ENCODE data around the gene NEDD4L. TPM values are rescaled to one million over a fixed set of nuclear protein-coding genes. Genes with fewer than 3 reads are reported as not detected.

The NEDD4L gene
- total RNA-seq, 2 experiments from 2014 or later, result 3.4 to 4.3 TPM

DNA sequence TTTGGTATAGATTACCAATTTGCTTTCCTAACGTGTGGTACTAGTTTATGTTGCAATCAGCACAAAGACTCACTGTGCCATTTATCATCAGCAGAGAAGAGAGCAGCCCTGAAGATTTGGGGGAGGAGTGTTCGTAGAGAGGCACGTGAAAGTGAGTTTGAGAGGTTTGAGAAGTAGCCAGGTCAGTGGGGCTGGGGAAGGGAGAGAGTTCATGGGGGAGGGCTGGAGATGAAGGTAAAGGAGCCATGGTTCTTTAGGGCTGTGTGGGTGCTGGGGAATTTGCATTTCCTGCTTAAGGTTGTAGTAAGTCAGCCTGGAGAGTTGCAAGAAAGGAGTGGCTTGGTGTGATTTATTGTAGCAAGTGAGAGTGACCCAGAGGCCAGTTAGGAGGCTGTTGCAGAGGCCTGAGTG, 172.1 kb downstream of the NEDD4L start:
- Mint-ChIP-seq H3K36me3 (ENCODE audit: low read depth) (no peaks in the 10 kb centered on the region), H3K4me3 (no peak overlapping the region), H3K9me3 (ENCODE audit: insufficient read depth) (no peaks in the 10 kb centered on the region), H3K27me3 (ENCODE audit: low read depth) (peaks cover 18% of the 10 kb centered on the region), H3K27ac (no peak overlapping the region), H3K4me1 (ENCODE audit: low read depth) (peaks cover 13% of the 10 kb centered on the region)
- CTCF ChIA-PET, result no interaction called here
- no peak for DNase-seq
- no peak for ATAC-seq
- POLR2A ChIA-PET, result no interaction called here

DNA sequence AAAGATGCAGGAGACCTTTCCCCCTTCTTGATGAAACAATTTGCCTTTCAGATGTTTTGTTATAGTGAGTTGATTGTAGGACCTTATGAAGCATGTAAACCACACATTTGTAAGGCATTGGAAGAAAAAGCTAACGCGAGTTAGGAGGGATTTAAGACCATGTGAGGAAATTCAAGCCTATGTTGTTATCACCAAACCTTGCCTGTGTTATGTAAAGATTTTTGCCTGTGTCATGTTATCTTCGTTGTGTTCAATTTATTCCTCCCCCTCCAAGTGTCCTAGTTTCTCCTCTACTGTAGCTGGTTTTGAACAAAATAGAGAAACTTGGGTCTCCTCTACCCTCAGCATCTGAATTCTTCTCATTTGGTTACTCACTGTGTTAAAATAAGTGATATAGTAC, 173.0 kb downstream of the NEDD4L start:
- Mint-ChIP-seq H3K4me3 (no peak overlapping the region), H3K36me3 (ENCODE audit: low read depth) (no peaks in the 10 kb centered on the region), H3K27me3 (ENCODE audit: low read depth) (peaks cover 21% of the 10 kb centered on the region), H3K4me1 (ENCODE audit: low read depth) (peaks cover 13% of the 10 kb centered on the region), H3K9me3 (ENCODE audit: insufficient read depth) (no peaks in the 10 kb centered on the region), H3K27ac (no peak overlapping the region)
- ATAC-seq (no peak), DNase-seq (no peak)
- ChIA-PET CTCF (no interaction called here), POLR2A (no interaction called here)

DNA sequence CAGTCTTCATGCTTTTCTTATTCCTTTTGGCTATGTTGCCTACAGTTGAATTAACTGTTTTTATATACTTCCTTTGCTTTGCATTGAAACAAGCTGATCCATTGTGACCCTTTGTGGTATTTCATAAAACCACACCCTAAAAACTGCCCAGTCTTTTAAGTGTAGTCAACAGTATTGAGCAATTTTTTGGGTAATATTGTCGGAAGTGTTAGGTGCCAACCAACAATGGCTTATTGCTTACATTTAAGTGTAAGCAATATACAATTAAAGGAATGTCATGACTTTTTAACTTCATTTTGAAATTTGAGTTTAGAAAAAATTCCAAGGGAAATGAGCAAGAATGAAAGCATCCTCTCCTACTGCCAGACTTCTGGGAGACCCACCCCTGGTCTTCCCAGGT, 174.1 kb downstream of the NEDD4L start:
- peaks cover 13% of the 10 kb centered on the region for H3K4me1 Mint-ChIP-seq (ENCODE audit: low read depth)
- H3K36me3 Mint-ChIP-seq (ENCODE audit: low read depth), result no peaks in the 10 kb centered on the region
- ChIA-PET CTCF (no interaction called here), POLR2A (no interaction called here)
- H3K4me3 Mint-ChIP-seq, result no peak overlapping the region
- ATAC-seq, result no peak
- no peaks in the 10 kb centered on the region for H3K9me3 Mint-ChIP-seq (ENCODE audit: insufficient read depth)
- peaks cover 20% of the 10 kb centered on the region for H3K27me3 Mint-ChIP-seq (ENCODE audit: low read depth)
- H3K27ac Mint-ChIP-seq, result no peak overlapping the region
- DNase-seq, result no peak

DNA sequence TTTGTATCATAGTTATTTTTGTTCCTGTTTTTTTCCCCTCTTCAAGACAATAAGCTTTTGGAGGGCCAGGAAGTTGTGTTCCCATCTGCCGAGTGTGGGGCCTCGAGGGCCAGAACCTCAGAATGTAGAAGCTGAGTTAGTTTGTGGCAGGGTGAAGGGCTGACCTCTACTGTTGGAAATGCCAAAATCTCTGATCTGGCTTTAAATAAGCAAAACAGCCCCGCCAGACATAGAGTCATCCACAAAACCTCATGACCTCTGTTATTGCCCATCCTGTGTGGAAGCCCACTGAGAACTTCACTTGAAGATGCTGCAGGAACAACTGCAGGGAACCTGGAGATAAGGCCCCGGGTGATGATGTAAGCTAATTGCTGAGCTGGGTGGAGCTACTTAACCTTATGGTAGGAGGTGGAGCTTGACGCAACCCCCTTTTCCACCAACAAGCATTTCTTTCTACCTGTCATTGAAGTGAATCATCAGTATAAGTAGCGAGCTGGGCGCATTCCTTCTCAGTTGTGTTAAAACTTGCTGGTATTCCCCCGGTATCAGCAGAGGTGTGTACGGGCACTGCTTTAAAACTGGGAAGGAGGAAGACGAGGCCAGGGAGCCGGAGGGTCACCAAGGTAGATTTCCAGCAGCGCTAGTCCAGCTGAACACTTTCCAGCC, 177.2 kb downstream of the NEDD4L start:
- Mint-ChIP-seq H3K27me3 (ENCODE audit: low read depth) (peaks cover 15% of the 10 kb centered on the region), H3K4me3 (no peak overlapping the region), H3K4me1 (ENCODE audit: low read depth) (no peaks in the 10 kb centered on the region), H3K9me3 (ENCODE audit: insufficient read depth) (no peaks in the 10 kb centered on the region), H3K36me3 (ENCODE audit: low read depth) (no peaks in the 10 kb centered on the region), H3K27ac (no peak overlapping the region)
- ChIA-PET POLR2A (no interaction called here), CTCF (no interaction called here)
- ATAC-seq (no peak), DNase-seq (no peak)

DNA sequence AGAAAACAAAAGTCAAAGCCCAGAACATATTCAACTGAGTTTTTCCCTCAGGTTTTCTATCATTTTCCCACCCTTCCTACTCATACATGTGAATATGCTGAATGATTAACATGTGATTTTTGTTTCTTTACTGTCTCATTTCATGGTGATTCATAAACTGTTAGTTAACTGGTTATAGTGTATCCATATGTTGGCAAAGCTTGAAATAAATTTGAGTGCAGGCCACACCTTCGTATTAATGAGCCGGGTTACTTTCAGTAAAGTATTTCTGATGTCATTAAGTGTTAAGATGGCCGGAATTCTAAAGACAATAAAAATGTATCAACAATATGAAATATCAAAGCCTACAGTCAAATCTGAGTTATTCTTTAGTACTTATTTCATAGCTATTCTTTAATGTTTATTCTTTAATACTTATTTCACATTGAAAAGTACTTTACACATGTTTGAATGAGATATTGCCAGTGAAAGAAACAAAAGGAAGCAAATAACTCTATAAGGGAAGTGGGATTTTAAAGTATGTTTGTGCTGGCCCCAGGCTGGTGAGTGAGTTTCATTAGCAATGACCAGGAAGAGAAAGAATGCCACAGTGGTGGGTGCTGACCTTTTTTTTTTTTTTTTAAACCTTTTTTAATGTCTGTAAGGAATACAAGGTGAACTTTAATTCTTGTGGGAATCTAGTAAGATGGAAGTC, 178.6 kb downstream of the NEDD4L start:
- ATAC-seq, result no peak
- POLR2A ChIA-PET, result no interaction called here
- CTCF ChIA-PET, result no interaction called here

DNA sequence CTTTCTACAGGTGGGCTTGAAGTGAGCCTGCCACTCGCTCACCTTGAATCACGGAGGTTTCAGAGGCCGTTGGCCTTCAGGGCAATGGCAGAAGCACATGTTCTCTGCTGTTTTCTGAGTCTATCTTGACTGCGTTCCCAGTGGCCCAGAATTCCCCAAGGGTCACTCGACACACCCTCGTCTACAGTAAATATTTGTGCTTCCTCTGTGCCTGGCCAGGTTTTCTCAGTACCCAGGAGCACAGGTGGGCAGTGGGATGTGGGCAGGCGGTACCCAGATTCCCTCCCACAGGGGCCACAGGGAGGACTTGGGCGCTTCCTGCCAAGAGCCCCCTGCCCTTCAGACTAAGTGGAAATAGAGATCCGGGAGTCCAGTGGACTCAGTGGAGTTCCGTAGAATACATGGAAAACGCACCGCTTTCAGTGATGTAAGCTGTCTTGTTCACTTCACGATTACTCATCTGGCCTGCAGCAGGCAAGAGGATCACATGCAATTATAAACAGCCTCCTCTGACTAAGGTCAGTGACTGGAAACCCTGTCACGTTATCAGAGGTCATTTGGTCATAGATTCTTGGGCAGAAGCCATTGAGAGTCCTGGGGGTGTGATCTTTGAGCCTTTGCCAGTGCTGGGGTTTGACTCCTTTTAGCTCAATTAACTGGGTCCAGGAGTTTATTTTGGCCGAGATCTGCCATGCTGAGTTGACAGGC, 179.8 kb downstream of the NEDD4L start:
- ChIA-PET POLR2A (no interaction called here), CTCF (no interaction called here)
- no peak for ATAC-seq
- Mint-ChIP-seq H3K27ac (no peak overlapping the region), H3K4me1 (ENCODE audit: low read depth) (no peaks in the 10 kb centered on the region), H3K4me3 (no peak overlapping the region), H3K36me3 (ENCODE audit: low read depth) (no peaks in the 10 kb centered on the region), H3K27me3 (ENCODE audit: low read depth) (peaks cover 8% of the 10 kb centered on the region), H3K9me3 (ENCODE audit: insufficient read depth) (no peaks in the 10 kb centered on the region)
- DNase-seq, result no peak

More for the DNA sequence above, 178.6 kb downstream of the NEDD4L start:
- no peaks in the 10 kb centered on the region for H3K36me3 Mint-ChIP-seq (ENCODE audit: low read depth)
- H3K4me1 Mint-ChIP-seq (ENCODE audit: low read depth), result no peaks in the 10 kb centered on the region
- H3K4me3 Mint-ChIP-seq, result no peak overlapping the region
- H3K27ac Mint-ChIP-seq, result no peak overlapping the region
- no peak for DNase-seq
- H3K9me3 Mint-ChIP-seq (ENCODE audit: insufficient read depth), result no peaks in the 10 kb centered on the region
- H3K27me3 Mint-ChIP-seq (ENCODE audit: low read depth), result peaks cover 8% of the 10 kb centered on the region

DNA sequence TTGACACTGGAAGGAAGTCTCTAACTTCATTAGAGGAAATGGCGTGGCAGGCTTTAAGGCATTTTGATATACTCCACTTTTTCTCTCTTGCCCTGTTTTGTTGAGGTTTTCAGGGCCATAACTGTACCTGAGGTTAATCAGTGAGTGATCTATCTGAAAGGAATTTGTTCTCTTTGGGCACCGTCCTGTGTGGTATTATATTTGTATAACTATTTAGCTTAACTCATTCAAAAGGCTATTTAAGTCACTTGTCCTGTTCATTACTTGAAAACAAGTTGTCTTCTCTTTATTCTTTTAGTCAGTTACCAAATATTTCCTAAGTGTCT, 180.4 kb downstream of the NEDD4L start:
- no peaks in the 10 kb centered on the region for H3K4me1 Mint-ChIP-seq (ENCODE audit: low read depth)
- CTCF ChIA-PET, result no interaction called here
- DNase-seq (no peak), ATAC-seq (no peak)
- no peaks in the 10 kb centered on the region for H3K36me3 Mint-ChIP-seq (ENCODE audit: low read depth)
- POLR2A ChIA-PET, result no interaction called here
- H3K27me3 Mint-ChIP-seq (ENCODE audit: low read depth), result peaks cover 8% of the 10 kb centered on the region
- H3K4me3 Mint-ChIP-seq, result no peak overlapping the region
- H3K9me3 Mint-ChIP-seq (ENCODE audit: insufficient read depth), result no peaks in the 10 kb centered on the region
- H3K27ac Mint-ChIP-seq, result no peak overlapping the region

DNA sequence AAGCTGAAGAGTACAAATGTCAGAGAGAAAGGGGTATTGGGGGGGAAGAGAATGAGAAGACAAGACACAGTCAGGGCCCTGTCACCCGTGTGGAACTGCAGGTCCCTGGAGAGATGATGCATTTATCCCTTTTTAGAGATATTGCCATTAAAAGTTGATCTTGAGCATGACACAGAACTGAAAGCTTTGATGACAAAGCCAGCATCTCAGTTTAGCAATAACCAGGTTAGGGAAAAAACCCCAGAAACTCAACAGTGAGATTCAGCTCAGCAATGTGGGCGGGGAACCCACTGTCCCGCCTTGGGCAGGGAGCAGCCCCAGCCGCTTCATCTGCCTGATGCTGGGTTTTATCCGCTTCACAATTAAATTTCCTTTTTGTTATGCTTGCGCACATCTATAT, 181.1 kb downstream of the NEDD4L start:
- no peak overlapping the region for H3K4me3 Mint-ChIP-seq
- DNase-seq (no peak), ATAC-seq (no peak)
- H3K9me3 Mint-ChIP-seq (ENCODE audit: insufficient read depth), result no peaks in the 10 kb centered on the region
- ChIA-PET POLR2A (no interaction called here), CTCF (interaction anchor here (0.6 kb wide), 1 partner anchor 23 kb away, joined by 3 read pairs; no protein-coding TSS in a partner anchor)
- H3K27me3 Mint-ChIP-seq (ENCODE audit: low read depth), result peaks cover 5% of the 10 kb centered on the region
- H3K4me1 Mint-ChIP-seq (ENCODE audit: low read depth), result no peaks in the 10 kb centered on the region
- no peaks in the 10 kb centered on the region for H3K36me3 Mint-ChIP-seq (ENCODE audit: low read depth)
- H3K27ac Mint-ChIP-seq, result no peak overlapping the region

DNA sequence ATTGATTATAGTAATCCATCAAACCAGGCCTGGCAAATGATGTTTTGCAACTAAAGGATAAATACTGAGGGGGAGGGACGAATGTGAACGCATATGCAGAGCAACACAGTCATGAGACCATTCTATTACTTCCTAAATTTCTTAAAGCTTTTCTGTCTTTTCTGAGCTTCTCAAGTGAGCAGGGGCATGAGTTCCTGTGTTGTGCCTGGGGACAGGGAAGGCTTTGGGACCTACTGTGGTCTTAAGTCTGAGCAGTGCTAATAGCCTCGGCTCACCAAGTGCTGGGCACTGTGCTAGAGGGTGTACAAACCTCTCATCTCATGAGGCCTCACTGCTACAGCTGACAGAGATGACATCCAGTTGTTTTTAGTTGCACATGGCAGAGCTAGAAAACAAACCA, 182.4 kb downstream of the NEDD4L start:
- no peak overlapping the region for H3K4me3 Mint-ChIP-seq
- H3K36me3 Mint-ChIP-seq (ENCODE audit: low read depth), result no peaks in the 10 kb centered on the region
- no peaks in the 10 kb centered on the region for H3K4me1 Mint-ChIP-seq (ENCODE audit: low read depth)
- no peak for DNase-seq
- no peaks in the 10 kb centered on the region for H3K9me3 Mint-ChIP-seq (ENCODE audit: insufficient read depth)
- CTCF ChIA-PET, result no interaction called here
- POLR2A ChIA-PET, result no interaction called here
- no peak for ATAC-seq
- no peak overlapping the region for H3K27ac Mint-ChIP-seq
- peaks cover 5% of the 10 kb centered on the region for H3K27me3 Mint-ChIP-seq (ENCODE audit: low read depth)

DNA sequence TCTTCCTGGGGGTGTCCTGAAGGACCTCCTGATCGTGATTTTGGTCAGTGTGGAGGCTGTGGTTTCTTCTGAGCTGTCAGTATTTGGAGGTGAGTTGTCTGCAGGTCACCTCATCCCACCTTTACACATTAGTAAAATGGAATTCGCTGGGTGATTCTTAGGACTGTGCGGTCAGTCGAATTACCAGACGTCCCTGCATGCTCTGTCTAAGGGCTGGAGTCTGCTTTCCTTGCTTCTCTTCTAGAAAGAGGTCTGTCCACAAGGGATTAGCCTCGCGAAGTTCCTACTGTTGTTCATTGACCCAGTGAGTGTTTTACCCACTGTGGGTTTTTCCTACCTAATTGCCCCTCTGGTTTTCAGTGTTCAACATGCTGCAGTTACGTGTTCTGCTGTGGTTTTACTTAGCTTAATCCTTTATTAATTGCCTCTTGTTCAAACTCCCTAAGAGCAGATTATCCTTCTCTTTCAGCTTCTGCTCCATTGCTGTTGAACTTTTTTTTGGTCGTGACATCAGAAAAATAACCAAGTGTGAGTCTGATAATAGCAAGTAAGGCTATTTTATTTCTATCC, 183.4 kb downstream of the NEDD4L start:
- no peak overlapping the region for H3K27ac Mint-ChIP-seq
- H3K4me3 Mint-ChIP-seq, result no peak overlapping the region
- H3K27me3 Mint-ChIP-seq (ENCODE audit: low read depth), result no peaks in the 10 kb centered on the region
- ATAC-seq (no peak), DNase-seq (no peak)
- H3K4me1 Mint-ChIP-seq (ENCODE audit: low read depth), result no peaks in the 10 kb centered on the region
- ChIA-PET CTCF (no interaction called here), POLR2A (no interaction called here)
- H3K36me3 Mint-ChIP-seq (ENCODE audit: low read depth), result no peaks in the 10 kb centered on the region
- H3K9me3 Mint-ChIP-seq (ENCODE audit: insufficient read depth), result no peaks in the 10 kb centered on the region

DNA sequence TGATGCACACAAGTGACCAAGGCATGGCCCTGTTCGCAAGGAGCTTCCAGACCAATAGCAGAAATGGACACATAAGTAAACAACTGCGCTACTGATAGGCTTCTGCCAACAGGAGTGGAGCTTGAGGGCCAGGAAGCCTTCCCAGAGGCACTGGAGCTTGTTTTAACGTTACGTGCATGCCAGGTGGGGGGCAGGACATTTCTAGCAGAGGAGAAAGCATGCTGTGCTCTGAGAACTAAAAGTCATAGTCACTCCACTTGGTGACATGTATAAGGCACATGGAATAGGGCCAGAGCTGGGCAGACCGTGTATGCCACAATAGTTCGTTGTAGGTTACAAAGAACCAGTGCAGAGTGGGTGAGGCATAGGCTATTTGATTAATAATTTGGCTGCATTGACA, 184.2 kb downstream of the NEDD4L start:
- no peaks in the 10 kb centered on the region for H3K36me3 Mint-ChIP-seq (ENCODE audit: low read depth)
- ATAC-seq, result no peak
- no peaks in the 10 kb centered on the region for H3K9me3 Mint-ChIP-seq (ENCODE audit: insufficient read depth)
- ChIA-PET POLR2A (no interaction called here), CTCF (no interaction called here)
- DNase-seq, result no peak
- no peaks in the 10 kb centered on the region for H3K4me1 Mint-ChIP-seq (ENCODE audit: low read depth)
- H3K27me3 Mint-ChIP-seq (ENCODE audit: low read depth), result no peaks in the 10 kb centered on the region
- no peak overlapping the region for H3K4me3 Mint-ChIP-seq
- no peak overlapping the region for H3K27ac Mint-ChIP-seq

DNA sequence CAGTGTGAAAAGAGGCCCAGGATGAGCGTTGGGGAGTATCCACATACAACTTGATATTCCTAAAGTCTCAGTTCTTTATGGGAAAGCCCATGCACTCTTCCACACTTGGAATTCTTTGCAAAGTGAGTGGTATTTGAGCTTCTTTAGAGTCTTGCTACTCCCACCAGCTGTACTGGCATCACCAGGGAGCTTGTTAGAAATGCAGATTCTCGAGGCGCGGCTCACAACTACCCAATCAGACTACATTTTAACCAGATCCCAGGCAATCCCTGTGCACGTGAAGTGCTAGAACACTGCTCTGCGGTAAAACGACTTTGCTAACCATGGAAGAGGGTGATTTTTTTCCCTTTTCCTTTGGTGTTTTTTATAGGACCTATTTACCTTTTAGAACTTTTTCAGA, 184.7 kb downstream of the NEDD4L start:
- H3K36me3 Mint-ChIP-seq (ENCODE audit: low read depth), result no peaks in the 10 kb centered on the region
- H3K27me3 Mint-ChIP-seq (ENCODE audit: low read depth), result no peaks in the 10 kb centered on the region
- H3K9me3 Mint-ChIP-seq (ENCODE audit: insufficient read depth), result no peaks in the 10 kb centered on the region
- no peak for DNase-seq
- ChIA-PET CTCF (no interaction called here), POLR2A (no interaction called here)
- H3K4me1 Mint-ChIP-seq (ENCODE audit: low read depth), result no peaks in the 10 kb centered on the region
- H3K27ac Mint-ChIP-seq, result no peak overlapping the region
- ATAC-seq, result no peak
- H3K4me3 Mint-ChIP-seq, result no peak overlapping the region
